Measurements from ENCODE around the gene WDHD1.
A peak's percentile ranks its signal among the peaks of the same experiment; 100 is the strongest.
"Not testable (repeated sequence)": the region's sequence is repeated elsewhere in the genome, so short reads cannot be mapped to it uniquely, and the experiment has no call there.

The WDHD1 gene

DNA sequence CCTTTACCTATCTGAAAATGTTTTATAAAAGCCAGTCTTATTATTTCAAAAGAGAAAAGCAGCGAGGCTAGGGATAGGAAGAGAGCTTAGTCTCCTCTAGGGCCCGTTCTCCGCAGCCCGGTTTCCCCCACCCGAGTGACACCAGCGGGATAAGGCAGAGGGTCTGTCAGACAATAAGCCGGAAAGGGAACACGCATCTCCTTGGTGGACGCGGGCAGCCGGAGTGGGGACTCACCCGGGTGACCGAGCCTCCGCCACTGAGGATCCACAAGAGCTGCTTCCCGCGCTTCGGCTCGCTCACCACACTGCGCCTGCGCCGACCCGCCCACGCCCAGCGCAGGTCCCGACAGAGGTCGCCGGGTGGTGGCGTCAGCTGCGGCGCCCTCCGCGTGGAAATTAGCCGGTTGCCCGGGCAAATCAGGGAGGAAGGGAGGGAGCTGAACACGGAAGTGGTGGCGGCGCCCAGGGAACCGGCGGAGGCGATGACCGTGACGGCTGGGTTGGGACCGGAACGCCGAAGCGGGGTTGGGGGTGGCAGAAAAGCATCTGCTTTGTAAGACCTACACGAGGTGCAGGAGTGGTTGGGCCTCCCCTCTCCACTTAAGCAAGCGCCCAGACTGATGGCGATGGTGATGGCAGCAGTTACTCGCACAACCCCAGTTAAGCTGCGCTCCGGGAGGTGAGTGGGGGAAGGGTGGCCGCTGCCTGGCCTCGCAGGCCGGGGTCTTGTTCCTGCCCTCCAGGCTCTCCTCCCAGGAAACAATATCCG is at the start of gene WDHD1, which contains the start of gene SOCS4:
TSS of gene WDHD1 (minus strand) at position 307 of the 769 bp plus-strand sequence. CDS start 312 bp downstream, outside the sequence.
TSS of gene SOCS4 (plus strand) at position 444 of the 769 bp plus-strand sequence. CDS start 15,806 bp downstream, outside the sequence.
- ATAC-seq: peak; percentile 93 to 94

DNA sequence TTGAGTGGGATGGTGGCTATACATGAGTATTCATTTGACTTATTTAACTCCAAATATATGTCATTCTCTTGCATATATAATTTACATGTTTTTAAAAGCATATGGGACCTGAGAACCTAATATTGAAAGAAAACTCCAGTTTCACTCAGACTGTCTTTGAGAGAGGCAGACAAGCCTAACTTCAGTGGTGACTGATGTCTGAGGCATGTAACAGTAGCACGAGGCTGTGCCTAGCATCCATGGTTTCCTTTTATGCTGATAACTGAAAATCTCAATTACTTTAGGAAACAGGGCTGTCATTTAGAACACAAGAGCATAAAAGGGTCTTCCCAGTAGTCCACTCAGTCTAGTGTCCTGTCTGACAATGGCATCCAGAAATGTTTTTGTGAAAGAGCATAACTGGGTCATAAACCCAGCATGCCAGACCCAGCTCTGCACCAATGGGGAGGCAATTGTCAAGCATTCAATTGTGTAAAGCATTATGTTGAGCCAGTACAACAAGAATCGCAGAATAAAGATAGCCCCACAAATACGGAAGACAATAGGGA is 48.8 kb upstream of the WDHD1 start:
- ATAC-seq: peak; percentile 5 to 8

GRCh38 chr14:55074662-55075061 is 47.8 kb upstream of the WDHD1 start:
- peak; percentile 8 to 19 for ATAC-seq

GRCh38 chr14:55073856-55074255 is 47.0 kb upstream of the WDHD1 start:
- no peak for ATAC-seq

- ATAC-seq: peak; percentile 86 to 93
Measured at GRCh38 chr14:55071870-55072640, 45.2 kb upstream of the WDHD1 start.

DNA sequence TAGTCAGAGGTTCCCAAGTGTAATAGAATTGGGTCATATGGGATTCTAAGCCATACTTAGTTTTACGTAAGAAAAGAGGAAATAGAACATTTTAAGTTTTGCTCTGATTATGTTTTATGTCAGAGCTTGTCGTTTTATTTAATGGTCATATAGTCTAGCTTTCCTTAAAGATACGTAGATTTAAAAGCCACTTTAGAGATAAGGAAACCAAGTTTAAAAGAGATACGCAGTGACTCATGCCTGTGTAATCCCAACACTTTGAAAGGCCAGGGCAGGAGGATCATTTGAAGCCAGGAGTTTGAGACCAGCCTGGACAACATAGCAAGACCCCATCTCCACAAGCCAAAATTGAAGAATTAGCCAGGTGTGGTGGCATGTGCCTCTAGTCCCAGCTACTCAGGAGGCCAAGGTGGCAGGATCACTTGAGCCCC is 44.1 kb upstream of the WDHD1 start:
- no peak for ATAC-seq

DNA sequence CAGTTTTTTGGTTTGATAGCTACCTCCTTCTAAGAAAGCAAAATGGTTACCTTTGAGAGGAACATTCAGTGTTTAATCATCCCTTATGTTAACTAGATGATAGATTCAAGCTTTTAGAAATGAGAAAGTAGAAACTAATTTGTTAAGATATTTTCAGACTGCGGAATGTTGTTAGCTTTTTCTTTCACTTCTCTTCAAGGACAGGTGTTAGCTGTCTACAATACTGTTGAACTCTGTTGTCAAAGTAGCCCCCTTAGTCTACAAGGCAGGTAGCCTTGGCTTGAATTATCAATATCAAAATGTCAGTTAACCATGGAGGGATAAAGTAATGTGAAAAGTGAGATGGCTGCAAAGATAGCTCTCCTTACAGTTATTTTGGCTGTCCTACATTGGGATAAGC is 39.3 kb upstream of the WDHD1 start:
- ATAC-seq: no peak

- no peak for ATAC-seq
Measured at GRCh38 chr14:55065411-55065810, 38.5 kb upstream of the WDHD1 start.

DNA sequence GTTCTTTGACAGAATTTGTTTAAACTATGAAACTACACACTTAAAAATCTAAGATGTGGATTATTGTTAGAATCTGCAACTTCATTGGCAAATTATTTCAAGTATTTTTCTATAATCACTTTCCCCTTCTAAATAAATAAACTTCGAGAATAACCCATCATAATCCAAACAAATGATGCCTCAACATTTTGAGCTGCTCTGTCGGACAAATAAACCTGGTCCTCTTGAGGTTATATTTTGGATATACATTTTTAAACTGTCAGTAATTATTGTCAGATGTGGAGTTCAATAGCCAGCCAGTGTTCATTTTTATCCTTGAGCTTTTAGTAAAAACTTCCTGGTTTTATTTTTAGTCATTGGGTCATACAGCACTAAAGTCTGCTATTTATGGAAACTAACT is 38.0 kb upstream of the WDHD1 start:
- not testable (repeated sequence) for ATAC-seq

GRCh38 chr14:55062517-55063351 is 35.8 kb upstream of the WDHD1 start:
- no peak for ATAC-seq

- no peak for ATAC-seq
Measured at GRCh38 chr14:55059333-55059732, 32.4 kb upstream of the WDHD1 start.

- no peak for ATAC-seq
Measured at GRCh38 chr14:55057919-55058318, 31.0 kb upstream of the WDHD1 start.

GRCh38 chr14:55054098-55054497 is 27.2 kb upstream of the WDHD1 start:
- no peak for ATAC-seq

DNA sequence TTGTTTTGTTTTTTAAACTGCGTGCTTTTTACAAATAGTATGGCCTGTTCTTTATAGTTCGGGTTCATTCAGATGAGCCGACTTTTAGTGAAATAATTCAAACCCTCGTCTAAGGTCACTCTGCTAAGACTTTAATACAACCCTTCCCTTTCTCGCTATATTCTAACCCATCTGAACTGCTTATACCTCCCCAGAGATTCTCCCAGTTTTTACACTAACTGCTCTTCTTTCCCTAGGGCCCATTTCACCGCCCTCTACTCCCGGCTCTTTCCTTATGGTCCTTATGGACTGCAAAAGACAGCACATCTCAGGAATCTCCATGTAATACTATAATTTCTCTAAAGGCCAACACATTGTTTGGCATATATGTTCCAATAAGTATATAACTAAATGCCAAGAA is 26.6 kb upstream of the WDHD1 start:
- ATAC-seq: no peak

- ATAC-seq: no peak
Measured at GRCh38 chr14:55053018-55053417, 26.1 kb upstream of the WDHD1 start.

- ATAC-seq: peak; percentile 41 to 55
Measured at GRCh38 chr14:55052269-55052930, 25.5 kb upstream of the WDHD1 start.

DNA sequence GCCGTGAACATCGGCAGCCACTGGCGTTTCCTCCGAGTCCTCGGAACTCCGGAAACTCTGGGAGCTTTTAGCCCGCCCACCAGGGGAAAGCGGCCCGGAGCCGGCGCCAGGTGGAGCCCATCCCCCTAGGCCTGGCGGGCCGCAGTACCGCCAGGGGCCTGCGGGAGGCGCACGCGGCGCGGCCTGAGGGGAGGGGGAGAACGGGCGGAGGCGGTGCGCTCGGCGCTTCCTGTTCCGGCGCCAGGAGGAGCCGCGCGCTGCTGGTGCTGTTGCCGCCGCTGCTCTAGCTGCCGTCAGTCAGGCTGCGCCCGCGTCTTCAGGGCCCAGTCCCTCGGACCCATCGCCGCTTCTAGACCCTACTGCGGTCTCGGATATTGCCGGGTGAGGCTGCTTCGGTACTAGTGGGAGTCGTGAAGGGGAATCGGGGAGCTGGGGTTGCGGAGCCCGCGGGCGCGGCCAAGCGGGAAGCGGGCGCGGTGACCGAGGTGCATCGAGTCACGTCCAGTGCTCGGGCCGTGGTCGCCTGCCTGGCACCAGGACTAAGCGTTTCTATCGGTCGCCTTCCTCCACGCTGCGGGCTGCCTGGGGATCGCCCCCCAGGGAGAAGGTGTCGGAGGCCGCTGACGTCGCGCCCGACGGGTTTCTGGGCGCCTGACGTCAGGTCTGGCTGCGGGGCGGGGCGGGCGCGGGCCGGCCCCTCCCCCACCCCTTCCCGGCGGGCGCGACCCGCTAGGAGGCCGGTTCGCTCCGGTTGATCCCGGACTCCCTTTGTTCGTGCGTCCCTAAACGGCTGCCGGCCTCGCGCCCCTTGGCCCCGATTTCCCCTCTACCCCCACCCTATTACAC is 24.7 kb upstream of the WDHD1 start, which contains the start of gene MAPK1IP1L:
TSS of gene MAPK1IP1L (plus strand) at position 225 of the 846 bp plus-strand sequence. CDS start 10,037 bp downstream, outside the sequence.
- peak; percentile 89 to 92 for ATAC-seq

GRCh38 chr14:55051165-55051422 is 24.2 kb upstream of the WDHD1 start:
- ATAC-seq: peak; percentile 1 to 2

- ATAC-seq: no peak
Measured at GRCh38 chr14:55048900-55049436, 22.1 kb upstream of the WDHD1 start.

DNA sequence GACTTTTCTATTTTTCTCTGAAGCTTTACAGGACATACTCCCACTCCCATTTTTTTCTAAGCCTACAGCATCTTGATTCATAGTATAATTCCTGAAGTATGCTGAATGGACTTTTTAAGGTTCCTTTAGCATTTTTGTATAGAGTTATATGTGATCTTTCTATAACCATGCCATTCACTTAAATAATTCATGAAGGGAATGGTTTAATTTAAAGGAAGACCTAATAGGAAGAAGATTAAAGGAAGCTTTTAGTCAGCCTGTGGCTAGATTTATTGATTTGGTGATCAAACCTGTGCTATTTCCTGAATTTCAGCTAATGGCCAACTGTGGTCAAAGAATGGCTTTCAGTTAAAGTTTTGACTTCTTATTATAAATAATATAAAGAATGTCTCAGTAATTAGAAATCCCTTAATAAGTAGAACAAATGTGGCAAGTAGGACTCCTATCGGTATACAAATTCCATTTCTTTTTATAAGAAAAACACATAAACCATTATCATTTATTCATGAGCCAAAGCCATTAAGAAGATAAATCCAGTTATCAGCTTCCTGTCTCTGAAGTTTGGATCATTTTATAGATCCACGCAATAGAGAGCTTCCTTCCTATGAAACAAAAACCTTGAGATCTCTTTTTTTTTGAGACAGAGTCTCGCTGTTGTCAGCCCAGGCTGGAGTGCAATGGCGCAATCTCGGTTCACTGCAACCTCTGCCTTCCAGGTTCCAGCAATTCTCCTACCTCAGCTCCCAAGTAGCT is 20.6 kb upstream of the WDHD1 start:
- ATAC-seq: no peak

All from activated CD4-positive, CD25-positive, alpha-beta regulatory T cell treated with anti-CD3 and anti-CD28 coated beads, Interleukin-2, amount 50 U/mL, for 24 hours (primary cell).